ENCODE data around the gene CASP12. TPM values are rescaled to one million over a fixed set of nuclear protein-coding genes. Genes with fewer than 3 reads are reported as not detected.

Gene CASP12
- total RNA-seq: 1.5 TPM in 2 replicates

DNA sequence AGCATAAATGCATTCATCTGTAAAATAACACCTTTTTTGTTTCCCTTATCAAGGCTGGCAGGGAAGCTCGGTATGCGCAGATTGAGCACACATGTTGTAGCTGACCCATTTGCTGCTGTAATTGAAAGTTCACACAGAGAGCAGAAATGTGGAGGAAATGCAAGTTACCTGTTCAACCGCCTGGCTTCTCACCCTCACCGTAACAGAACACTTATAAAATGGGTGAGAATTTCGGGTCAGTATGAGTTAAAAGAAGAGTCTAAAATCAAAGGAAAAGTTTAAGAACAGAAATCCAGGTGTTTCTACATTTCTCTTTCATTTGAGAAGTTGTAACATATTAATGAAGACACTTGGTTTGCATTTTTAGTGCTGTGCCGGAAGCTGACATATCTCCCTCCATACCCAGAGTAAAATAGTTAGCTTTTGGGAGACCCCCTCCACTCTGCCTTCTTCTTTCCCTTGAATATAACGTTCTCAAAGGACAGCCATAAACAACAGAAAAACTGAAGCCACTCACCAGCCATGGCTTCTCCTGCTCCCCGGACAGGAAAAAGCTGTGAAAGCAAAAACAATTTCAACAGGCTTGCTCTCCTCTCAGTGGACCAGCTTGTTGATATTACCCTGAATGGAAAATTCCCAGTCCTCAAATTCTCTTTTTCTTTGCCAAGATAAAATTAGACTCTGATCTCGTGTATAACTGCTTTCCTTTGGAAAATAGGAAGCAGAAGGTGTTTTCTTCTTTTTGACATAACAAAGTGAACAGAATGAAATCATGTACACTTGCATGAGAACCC is at the start of gene CASP12:
Gene CASP12, minus strand, starts transcription at position 570 of the 794 bp plus-strand sequence.

Small RNAs within 50 kb of the gene (small RNA-seq; reads per million reads assigned to genes)
- gene AP002004.1: not detected

Other genes with a start within 250 kb of the CASP12 start
- gene CASP4, start 70.1 kb upstream of the CASP12 start, total RNA-seq: 210 and 217 TPM in 2 replicates
- 0.72 TPM in 1 of 2 replicates, not detected in the other for gene CASP5, start 124.7 kb upstream of the CASP12 start, total RNA-seq
- 6.6 and 7.5 TPM in 2 replicates for gene CASP1, start 136.7 kb upstream of the CASP12 start, total RNA-seq
- 23.5 and 29.5 TPM in 2 replicates for gene CARD16, start 146.9 kb upstream of the CASP12 start, total RNA-seq
- gene CARD18, start 241.3 kb upstream of the CASP12 start, total RNA-seq: not detected in 2 replicates

Data from thoracic aorta endothelial cell (primary cell).